Loucy (cell line): ENCODE measurements around the gene COL6A2.

ENCODE experiments used
- H2AFZ ChIP-seq: fragments of 200-600 bp; sonication (generic); 2 replicates; pipeline ENCODE4 v1.6.0; 2016; ENCODE audit warnings: antibody characterized with exemption, mild to moderate bottlenecking, low read length, moderate library complexity
- H3F3A ChIP-seq: fragments of 200-600 bp; 2 replicates; pipeline ENCODE4 v1.6.0; 2016; ENCODE audit warnings: antibody characterized with exemption, low read depth, mild to moderate bottlenecking
- H3K27me3 ChIP-seq: fragments of 200-600 bp; sonication (generic); 2 replicates; pipeline ENCODE4 v1.6.1; 2014; ENCODE audit warnings: low read length, mild to moderate bottlenecking; ENCODE audit not compliant: insufficient read depth, poor library complexity, severe bottlenecking
- H3K36me3 ChIP-seq: fragments of 200-600 bp; sonication (generic); 2 replicates; pipeline ENCODE4 v1.6.1; 2016; ENCODE audit warnings: low read length; ENCODE audit not compliant: insufficient read depth
- H3K4me1 ChIP-seq: fragments of 200-600 bp; sonication (generic); 2 replicates; pipeline ENCODE4 v1.5.1; 2014; ENCODE audit warnings: low read length, mild to moderate bottlenecking; ENCODE audit not compliant: insufficient read depth, poor library complexity, severe bottlenecking
- H3K4me2 ChIP-seq: fragments of 200-600 bp; sonication (generic); 2 replicates; pipeline ENCODE4 v1.6.0; 2014; ENCODE audit warnings: antibody characterized with exemption, low read length, low read depth, mild to moderate bottlenecking; ENCODE audit not compliant: poor library complexity, severe bottlenecking
- H3K4me3 ChIP-seq: fragments of 200-600 bp; sonication (generic); 2 replicates; pipeline ENCODE4 v1.5.1; 2014; ENCODE audit warnings: low read length, mild to moderate bottlenecking, mixed read lengths; ENCODE audit not compliant: poor library complexity, severe bottlenecking
- H3K79me2 ChIP-seq: fragments of 200-600 bp; sonication (generic); 2 replicates; pipeline ENCODE4 v1.6.1; 2014; ENCODE audit warnings: low read length; ENCODE audit not compliant: insufficient read depth
- H3K9ac ChIP-seq: fragments of 200-600 bp; sonication (generic); 2 replicates; pipeline ENCODE4 v1.6.0; 2014; ENCODE audit warnings: mild to moderate bottlenecking, low read depth, low read length, moderate library complexity; ENCODE audit not compliant: poor library complexity, severe bottlenecking
- H3K9me2 ChIP-seq: fragments of 200-600 bp; sonication (generic); replicated peaks from 2 replicates; pipeline ENCODE4 v1.6.1; 2016; ENCODE audit warnings: low read depth, low read length, mixed read lengths
- H3K9me3 ChIP-seq: fragments of 200-600 bp; sonication (generic); 2 replicates; pipeline ENCODE4 v1.6.1; 2014; ENCODE audit warnings: mild to moderate bottlenecking, antibody characterized with exemption, low read length, low read depth; ENCODE audit not compliant: insufficient read depth
- H4K20me1 ChIP-seq: fragments of 200-600 bp; sonication (generic); 2 replicates; pipeline ENCODE4 v1.6.0; 2014; ENCODE audit warnings: antibody characterized with exemption, low read length, mild to moderate bottlenecking; ENCODE audit not compliant: insufficient read depth, poor library complexity, severe bottlenecking
- CTCF ChIP-seq: fragments of 200-600 bp; sonication (generic); conservative IDR thresholded peaks from 2 replicates; pipeline ENCODE4 v1.5.1; 2014; ENCODE audit warnings: mild to moderate bottlenecking, antibody characterized with exemption, low read length
- EZH2phosphoT487 ChIP-seq: fragments of 200-600 bp; IDR thresholded peaks from 2 replicates; pipeline ENCODE4 v1.6.1; 2018; ENCODE audit warnings: antibody characterized with exemption, mild to moderate bottlenecking, moderate library complexity, borderline replicate concordance

The COL6A2 gene

GRCh38 chr21:46125846-46126301 is 28.0 kb downstream of the COL6A2 start:
- no peak overlapping the region for H3K4me2 ChIP-seq
- H4K20me1 ChIP-seq = no peaks in the 10 kb centered on the region
- H3K9ac ChIP-seq = no peak overlapping the region
- no peaks in the 10 kb centered on the region for H3K36me3 ChIP-seq
- no peaks in the 10 kb centered on the region for H3K79me2 ChIP-seq
- no peaks in the 10 kb centered on the region for H3K9me2 ChIP-seq
- no peaks in the 10 kb centered on the region for H3K4me1 ChIP-seq
- TF ChIP-seq CTCF (no peak), EZH2phosphoT487 (no peak)
- no peaks in the 10 kb centered on the region for H3F3A ChIP-seq
- H3K9me3 ChIP-seq = peaks cover 22% of the 10 kb centered on the region; the same call in 1 of the 2 replicates
- H3K27me3 ChIP-seq = no peaks in the 10 kb centered on the region
- H3K4me3 ChIP-seq = no peak overlapping the region
- no peak overlapping the region for H2AFZ ChIP-seq

GRCh38 chr21:46126309-46127238 is 28.7 kb downstream of the COL6A2 start:
- Histone ChIP-seq H3K4me3 (no peak overlapping the region), H3K4me1 (no peaks in the 10 kb centered on the region), H3K9me2 (no peaks in the 10 kb centered on the region), H3K27me3 (no peaks in the 10 kb centered on the region), H3K9me3 (peaks cover 20% of the 10 kb centered on the region; the same call in 1 of the 2 replicates), H3K4me2 (no peak overlapping the region), H3F3A (no peaks in the 10 kb centered on the region), H3K79me2 (no peaks in the 10 kb centered on the region), H2AFZ (no peak overlapping the region), H4K20me1 (no peaks in the 10 kb centered on the region), H3K36me3 (no peaks in the 10 kb centered on the region), H3K9ac (no peak overlapping the region)
- TF ChIP-seq EZH2phosphoT487 (no peak), CTCF (no peak)

GRCh38 chr21:46127239-46128105 is 29.6 kb downstream of the COL6A2 start:
- H3K4me1 ChIP-seq = no peaks in the 10 kb centered on the region
- H3F3A ChIP-seq = no peaks in the 10 kb centered on the region
- TF ChIP-seq CTCF (no peak), EZH2phosphoT487 (no peak)
- H2AFZ ChIP-seq = no peak overlapping the region
- H3K4me3 ChIP-seq = no peak overlapping the region
- no peak overlapping the region for H3K9ac ChIP-seq
- H3K27me3 ChIP-seq = no peaks in the 10 kb centered on the region
- no peaks in the 10 kb centered on the region for H3K79me2 ChIP-seq
- no peaks in the 10 kb centered on the region for H3K9me2 ChIP-seq
- peaks cover 20% of the 10 kb centered on the region; the same call in 1 of the 2 replicates for H3K9me3 ChIP-seq
- H4K20me1 ChIP-seq = no peaks in the 10 kb centered on the region
- H3K4me2 ChIP-seq = no peak overlapping the region
- no peaks in the 10 kb centered on the region for H3K36me3 ChIP-seq
